GM19328 (cell line): Measurements from ENCODE around the gene TMC8.
"Not testable (repeated sequence)": the region's sequence is repeated elsewhere in the genome, so short reads cannot be mapped to it uniquely, and the experiment has no call there.

ENCODE experiments used
- ATAC-seq: cut with Tn5 transposase; IDR thresholded peaks from one replicate; pipeline ENCODE4 v1.9.1; 2021; ENCODE audit warnings: mild to moderate bottlenecking, moderate library complexity; ENCODE audit not compliant: unreplicated experiment

TMC8 gene

DNA sequence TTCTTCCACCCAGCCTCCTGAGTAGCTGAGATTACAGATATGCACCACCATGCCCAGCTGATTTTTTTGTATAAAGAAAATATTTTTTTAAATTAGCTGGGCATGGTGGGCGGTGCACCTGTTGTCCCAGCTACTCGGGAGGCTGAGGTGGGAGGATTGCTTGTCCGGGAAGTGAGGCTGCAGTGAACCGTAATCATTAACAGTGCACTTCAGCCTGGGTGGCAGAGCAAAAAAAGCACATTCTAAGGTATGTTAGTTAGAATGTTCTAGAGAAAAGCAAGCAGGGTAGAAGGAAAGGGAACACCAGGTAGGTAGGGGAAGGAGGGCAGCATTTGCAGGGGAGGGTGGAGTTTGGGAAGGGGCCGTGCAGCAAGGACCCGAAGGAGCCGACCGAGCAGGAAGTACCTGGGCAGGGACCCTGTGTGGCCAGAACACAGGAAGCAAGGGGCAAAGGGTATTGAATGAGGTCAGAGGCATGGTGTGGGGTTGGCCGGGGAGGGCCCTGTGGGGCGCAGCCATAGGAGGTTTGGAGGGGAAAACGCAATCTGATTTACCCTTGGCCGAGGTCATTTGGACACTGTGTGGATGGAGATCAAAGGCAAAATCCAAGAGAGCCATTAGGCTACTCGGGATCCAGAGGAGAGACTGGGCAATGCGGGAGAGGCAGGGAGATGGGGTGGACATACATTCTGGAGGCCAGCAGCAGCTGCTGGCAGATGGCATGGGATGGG is 17.9 kb downstream of the TMC8 start:
- no peak for ATAC-seq

DNA sequence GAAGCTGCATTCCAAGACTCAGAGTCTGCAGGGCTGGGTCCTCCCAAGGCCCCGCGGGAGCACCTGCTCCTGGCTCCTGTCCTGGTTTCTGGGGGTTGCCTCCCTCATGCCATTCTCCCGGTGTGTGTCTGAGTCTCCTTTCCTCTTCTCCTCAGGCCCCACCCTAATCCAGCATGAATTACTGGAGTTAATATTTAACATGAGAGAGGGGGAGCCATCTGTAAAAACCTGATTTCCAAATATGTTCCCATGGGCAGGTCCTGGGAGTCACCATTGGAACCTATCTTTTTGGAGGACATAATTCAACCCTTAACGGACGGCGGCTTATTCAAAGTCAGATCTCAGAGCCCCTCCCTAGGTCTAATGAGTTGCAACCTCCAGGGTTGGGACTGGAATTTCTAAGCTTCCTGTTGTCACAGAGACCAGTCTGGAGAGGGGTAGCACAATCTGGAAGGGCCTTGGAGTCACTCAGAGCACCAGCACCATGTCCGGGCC is 21.0 kb downstream of the TMC8 start:
- no peak for ATAC-seq

DNA sequence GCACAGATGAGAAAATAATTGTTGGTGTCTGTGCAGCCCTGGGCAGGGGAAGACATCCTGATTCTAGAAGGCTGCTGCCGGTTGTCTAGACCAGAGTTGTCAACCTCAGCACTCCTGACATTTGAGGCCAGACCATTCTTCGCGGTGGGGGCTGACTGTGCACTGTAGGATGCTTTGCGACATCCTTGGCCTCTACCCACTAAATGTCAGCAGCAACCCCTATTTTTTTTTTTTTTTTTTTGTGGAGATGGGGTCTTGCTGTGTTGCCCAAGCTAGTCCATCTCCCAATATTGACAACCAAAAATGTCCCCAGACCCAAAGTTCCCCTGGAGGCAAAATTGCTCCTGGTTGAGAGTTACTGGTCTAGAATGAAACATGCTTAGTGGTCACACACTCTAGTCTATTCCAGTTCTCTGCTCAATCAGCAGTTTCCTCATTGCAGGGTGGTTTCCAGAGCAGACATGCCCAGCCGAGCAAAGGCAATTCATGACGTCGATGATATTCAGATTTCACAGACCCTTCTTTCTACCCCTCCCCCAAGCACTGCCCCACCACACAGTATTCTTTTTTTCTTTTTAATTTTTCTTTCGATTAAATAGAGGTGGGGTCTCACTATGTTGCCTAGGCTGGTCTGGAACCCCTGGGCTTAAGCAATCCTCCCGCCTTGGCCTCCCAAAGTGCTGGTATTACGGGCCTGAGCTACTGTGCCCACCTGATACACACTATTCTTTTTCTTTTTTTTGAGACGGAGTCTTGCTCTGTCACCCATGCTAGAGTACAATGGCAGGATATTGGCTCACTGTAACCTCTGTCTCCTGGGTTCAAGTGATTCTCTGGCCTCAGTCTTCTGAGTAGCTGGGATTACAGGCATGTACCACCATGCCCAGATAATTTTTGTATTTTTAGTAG is 24.6 kb downstream of the TMC8 start:
- ATAC-seq, result no peak

DNA sequence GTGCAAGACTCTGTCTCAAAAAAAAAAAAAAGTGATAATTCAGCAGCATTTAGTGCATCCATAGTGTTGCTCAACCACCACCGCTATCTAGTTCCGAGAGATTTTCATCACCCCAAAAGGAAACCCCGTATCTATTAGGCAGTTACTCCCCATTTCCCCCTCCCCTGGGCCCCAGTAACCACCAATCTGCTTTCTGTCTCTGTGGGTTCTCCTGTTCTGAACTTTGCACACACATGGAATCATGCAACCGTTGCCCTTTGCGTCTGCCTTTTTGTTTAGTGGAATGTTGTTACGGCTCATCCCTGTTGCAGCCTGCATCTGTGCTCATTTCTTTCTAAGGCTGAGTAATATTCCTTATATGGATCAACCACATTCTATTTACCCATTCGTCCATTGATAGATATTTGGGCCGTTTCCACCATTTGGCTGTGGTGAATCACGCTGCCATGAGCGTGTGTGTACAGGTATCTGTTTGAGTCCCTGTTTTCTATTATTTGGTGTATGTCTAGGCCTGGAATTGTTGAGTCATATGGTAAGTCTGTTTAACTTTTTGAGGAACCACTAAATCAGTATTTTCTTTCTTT is 29.1 kb downstream of the TMC8 start:
- no peak for ATAC-seq

DNA sequence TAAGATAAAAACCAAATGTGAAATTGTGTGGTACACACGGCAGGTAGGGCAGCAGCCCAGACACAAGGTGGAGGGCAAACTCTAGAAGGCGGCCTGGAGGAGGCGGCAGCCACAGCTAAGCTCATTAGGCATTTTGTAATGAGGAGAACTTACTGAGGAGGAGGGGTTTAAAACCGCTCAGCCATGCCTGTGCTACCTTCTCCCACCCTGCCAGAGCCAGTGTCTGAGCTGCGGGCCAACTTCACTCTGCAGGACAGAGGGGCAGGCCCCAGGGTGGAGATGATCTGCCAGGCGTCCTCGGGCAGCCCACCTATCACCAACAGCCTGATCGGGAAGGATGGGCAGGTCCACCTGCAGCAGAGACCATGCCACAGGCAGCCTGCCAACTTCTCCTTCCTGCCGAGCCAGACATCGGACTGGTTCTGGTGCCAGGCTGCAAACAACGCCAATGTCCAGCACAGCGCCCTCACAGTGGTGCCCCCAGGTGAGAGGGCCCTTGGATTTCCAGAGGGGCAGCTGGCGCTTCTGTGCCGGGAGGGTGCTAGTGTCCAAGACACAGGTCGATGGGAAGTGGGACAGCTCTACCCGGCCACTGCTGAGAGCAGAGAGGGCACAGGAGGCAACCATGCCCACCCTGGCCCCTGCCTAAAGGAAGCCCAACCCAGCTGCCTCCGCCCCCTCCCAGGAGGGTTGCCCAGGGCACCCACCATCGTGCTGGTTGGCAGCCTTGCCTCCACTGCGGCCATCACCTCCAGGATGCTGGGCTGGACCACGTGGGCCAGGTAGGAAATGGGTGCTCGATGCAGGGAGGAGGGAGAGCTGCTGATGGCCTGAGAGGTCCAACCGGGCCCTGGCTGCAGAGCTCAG is 33.5 kb downstream of the TMC8 start:
- no peak for ATAC-seq

DNA sequence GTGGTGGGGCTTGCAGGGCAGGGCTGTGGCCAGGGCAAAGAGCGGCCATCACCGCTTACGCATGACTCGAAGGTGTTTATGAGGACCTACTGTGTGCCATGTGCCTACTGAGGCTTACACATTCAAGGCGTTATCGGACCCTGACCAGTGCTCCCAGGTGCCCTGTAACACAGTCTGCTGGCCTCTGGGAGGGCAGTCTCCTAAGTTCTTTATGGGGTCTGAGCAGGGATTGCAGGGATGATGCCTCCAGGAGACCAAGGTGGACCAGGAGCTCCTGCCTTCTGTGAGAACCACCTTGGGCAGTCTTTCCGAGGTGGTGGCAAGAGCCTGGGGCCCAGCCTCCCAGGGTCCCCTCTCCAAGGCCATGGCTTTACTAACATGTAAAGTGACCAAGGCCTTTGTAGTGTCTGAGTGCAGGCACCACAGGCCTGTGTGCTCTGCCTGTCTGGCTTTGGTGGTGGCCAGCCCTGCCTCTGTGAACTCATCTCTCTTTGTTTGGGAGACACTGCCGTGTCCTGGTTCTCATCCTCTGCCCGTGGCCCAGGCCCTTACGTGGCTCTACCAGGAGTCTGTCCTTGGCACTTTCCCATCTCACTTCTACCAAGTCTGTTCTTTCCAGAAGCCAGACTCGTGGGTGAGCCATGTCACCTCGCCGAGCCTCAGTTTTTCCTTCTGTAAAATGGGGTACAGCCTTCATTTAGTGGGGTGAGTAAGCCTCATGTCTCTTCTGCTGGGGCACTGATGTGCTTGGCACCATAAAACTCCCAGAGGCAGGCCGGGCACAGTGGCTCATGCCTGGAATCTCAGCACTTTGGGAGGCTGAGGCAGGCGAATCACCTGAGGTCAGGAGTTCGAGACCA is 34.4 kb downstream of the TMC8 start:
- no peak for ATAC-seq

DNA sequence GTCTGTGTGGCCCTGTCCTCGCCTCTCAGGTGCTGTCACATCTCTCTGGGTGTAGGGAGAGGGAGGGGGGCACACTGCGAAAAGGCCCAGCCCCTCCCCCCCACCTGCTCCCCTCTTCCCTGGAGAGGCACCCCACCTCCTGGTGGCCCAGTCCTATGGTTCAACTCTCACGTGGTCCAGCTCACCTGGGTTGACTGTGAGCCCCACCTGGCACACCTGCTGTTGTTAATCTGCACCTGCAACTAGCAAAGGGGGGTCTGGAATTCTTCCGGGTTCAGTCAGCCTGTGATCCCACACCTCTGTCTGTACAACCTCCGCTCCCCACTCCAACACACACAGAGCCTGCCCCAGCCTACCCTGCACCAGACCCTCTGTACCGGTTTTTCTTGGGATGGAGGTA is 35.8 kb downstream of the TMC8 start:
- ATAC-seq, result no peak

DNA sequence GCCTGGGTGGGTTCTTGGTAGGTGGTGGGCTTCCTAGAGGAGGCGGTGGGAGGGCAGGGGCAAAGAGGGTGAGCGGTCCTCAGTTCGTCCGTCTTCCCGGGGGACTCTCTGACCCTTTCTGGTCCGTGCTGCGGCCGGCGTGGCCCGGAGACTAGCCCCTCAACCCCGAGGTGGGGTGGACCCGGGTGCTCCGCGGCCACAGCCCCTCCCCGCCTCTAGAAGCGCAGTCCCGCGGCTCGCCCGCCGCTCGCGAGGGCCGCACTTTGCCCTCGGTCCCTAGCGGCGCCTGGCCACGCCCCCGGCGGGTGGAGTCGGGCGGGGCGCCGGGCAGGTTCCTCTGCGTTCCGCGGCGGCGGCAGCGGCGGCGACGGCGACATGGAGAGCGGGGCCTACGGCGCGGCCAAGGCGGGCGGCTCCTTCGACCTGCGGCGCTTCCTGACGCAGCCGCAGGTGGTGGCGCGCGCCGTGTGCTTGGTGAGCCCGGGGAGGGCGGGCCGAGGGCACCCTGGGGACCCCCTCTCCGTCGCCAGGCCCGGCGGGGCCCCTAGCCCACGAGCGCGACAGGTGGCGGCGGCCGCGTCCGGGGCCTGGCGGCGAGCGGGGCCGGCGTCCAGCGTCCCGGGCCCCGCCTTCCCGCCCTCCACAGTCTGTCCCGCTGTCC is 37.8 kb downstream of the TMC8 start, which contains the start of gene SYNGR2:
TSS of gene SYNGR2 (plus strand) at position 340 of the 661 bp plus-strand sequence. CDS start at position 376, 36 bp downstream.
- peak; percentile 54 for ATAC-seq

DNA sequence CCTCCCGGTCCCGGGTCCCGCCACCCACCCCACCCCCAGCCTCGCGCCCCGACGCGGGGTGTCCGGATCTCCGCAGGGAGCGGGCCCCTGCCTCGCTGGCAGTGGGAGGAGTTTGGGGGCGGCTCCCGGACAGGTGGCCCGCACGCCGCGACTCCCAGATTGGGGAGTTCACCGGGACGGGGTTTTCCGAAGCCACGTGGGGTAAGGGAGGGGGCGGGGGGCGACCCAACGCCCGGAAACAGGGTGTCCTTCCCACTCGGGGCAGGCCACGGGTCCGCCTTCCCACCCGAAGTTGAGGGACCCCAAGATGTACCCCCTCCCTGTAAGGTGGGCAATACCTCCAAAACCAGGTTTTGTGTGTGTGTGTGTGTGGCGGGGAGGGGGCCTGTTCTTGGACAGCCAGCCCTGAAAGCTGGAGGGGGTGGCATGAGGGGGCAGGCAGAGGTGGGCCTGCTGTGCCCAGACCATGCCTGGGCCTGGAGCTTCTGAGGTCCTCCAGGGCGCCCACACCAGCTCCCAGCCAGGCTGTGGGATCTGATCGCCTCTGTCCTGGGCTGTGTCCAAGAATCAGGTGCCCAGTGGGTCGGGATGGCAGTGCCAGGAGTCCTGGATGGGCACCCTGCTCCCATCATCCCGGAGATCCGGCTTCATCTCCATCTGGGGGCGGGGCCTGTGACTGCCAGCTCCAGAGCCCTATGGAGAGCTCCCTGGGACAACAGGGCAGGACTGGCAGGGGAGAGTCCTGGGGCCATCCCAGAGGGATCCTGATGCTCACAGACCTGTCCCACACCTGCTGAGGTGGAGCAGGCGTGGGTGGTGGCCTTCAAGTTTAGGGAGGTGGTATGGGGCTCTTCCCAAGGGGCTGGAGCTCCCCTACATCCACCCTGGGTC is 38.6 kb downstream of the TMC8 start:
- peak; percentile 17 for ATAC-seq

DNA sequence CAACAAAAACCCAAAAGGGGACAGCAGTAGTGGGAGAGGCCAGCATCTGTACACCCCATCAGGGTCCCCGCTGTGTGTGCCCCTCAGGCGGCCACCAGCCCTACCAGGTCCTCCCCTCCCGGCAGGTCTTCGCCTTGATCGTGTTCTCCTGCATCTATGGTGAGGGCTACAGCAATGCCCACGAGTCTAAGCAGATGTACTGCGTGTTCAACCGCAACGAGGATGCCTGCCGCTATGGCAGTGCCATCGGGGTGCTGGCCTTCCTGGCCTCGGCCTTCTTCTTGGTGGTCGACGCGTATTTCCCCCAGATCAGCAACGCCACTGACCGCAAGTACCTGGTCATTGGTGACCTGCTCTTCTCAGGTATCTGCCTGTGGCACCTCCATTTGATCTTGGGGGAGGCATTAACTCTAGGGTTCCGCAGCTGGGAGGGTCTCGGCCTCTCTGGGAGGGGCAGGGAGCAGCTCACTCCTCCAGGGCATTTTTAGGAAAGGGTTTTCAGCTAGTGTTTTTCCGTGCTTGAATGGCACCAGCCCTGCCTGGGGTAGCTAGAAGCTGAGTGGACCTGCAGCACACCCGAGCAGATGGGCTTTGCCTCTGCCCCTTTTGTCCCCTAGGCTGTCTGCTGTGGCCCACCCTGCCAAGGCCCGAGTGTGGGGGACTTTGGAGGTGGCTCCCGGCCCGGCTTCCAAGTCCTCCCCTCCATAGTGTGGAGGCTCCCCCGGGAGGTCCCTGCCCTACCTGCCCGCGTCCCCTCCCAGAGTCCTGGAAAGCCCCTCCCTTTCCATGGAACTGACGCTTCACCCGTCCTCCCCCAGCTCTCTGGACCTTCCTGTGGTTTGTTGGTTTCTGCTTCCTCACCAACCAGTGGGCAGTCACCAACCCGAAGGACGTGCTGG is 40.4 kb downstream of the TMC8 start:
- no peak for ATAC-seq

DNA sequence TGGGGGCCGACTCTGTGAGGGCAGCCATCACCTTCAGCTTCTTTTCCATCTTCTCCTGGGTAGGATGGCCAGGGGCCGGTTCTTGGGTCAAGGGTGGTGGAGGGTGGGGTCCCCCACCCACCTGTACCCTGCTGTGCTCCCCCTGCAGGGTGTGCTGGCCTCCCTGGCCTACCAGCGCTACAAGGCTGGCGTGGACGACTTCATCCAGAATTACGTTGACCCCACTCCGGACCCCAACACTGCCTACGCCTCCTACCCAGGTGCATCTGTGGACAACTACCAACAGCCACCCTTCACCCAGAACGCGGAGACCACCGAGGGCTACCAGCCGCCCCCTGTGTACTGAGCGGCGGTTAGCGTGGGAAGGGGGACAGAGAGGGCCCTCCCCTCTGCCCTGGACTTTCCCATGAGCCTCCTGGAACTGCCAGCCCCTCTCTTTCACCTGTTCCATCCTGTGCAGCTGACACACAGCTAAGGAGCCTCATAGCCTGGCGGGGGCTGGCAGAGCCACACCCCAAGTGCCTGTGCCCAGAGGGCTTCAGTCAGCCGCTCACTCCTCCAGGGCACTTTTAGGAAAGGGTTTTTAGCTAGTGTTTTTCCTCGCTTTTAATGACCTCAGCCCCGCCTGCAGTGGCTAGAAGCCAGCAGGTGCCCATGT is 41.1 kb downstream of the TMC8 start:
- ATAC-seq, result not testable (repeated sequence)

DNA sequence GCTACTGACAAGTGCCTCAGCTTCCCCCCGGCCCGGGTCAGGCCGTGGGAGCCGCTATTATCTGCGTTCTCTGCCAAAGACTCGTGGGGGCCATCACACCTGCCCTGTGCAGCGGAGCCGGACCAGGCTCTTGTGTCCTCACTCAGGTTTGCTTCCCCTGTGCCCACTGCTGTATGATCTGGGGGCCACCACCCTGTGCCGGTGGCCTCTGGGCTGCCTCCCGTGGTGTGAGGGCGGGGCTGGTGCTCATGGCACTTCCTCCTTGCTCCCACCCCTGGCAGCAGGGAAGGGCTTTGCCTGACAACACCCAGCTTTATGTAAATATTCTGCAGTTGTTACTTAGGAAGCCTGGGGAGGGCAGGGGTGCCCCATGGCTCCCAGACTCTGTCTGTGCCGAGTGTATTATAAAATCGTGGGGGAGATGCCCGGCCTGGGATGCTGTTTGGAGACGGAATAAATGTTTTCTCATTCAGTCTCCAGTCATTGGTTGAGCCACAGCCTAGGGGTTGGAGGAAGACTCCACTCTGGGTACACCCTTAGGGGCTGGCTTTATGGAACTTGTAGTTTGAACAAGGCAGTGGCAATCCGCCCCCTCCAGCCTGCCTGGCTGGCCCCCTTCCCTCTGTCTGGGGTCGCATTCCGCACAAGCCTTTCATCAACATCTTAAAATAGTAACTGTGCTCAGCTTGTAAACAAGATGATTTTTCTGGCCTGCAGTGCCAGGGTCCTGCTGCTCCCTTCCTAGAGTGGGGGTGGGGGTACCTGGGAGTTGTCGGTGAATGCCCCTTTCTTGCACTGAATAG is 41.9 kb downstream of the TMC8 start:
- no peak for ATAC-seq

DNA sequence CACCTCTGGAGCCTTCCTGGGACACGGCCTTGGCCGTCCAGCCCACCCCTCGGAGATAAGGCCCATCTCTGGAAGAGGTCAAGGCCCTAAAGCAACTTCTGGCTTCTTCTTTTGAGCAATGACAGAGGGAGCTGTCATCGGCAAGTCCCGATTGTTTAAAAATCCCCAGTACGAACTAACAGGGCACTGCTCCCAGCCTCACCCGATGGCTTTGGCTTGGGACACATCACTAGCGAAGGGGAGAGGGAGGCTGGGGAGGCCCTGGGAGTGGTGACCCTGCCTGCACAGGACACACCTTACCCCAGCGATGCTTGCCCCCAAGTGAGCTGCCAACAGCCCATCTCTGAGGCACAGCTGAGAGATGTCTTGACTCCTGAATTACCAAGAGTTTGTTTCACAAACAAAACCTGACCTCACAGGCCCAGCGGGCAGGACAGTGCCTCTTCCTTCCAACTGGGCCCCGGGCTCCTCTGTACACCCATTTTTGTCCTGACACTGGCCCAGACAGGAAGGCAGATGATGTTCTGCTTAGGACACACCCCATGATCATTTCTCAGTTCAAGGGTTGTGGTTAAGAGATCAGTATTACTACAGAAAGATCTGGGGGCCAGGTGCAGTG is 42.6 kb downstream of the TMC8 start:
- ATAC-seq, result no peak

DNA sequence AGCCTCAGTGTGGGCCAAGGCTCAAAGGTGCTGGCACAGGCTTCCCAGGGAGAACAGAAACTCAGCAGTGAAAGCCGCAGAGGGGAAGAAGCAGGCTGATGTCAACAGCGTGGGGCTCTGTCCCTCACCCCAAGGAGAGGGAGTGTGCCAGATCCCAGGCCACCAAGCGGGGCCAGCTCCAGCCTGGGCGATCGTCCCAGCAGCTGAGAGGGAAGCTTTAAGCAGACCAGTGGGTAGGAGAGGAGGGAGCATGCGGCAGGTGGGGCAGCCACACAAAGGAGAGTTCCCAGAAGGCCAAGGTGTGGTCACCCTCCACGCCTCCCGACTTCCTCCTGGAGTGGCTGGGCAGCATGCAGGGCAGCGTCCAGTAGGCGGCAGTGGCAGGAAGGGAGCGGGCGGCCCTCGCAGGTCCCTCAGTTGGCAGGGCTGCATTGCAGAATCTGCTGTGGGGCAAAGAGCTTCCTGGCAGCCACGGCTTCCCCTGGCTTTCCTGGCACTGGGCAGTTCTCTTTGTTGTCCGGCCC is 43.8 kb downstream of the TMC8 start:
- no peak for ATAC-seq
